HUES6 (cell line): ENCODE data around the gene LRP5.
"Not testable (repeated sequence)": the region's sequence is repeated elsewhere in the genome, so short reads cannot be mapped to it uniquely, and the experiment has no call there.

ENCODE experiments used
- H3K27ac ChIP-seq: 2 replicates; pipeline ENCODE4 v1.7.0; 2013; ENCODE audit warnings: low read depth, mild to moderate bottlenecking, low read length, inconsistent platforms
- H3K27me3 ChIP-seq: 2 replicates; pipeline ENCODE4 v1.6.1; 2013; ENCODE audit warnings: low read length; ENCODE audit not compliant: control insufficient read depth, insufficient read depth
- H3K36me3 ChIP-seq: 2 replicates; pipeline ENCODE4 v1.6.1; 2013; ENCODE audit warnings: low read length; ENCODE audit not compliant: control insufficient read depth, insufficient read depth
- H3K4me1 ChIP-seq: 2 replicates; pipeline ENCODE4 v1.6.1; 2013; ENCODE audit warnings: low read length; ENCODE audit not compliant: control insufficient read depth, insufficient read depth
- H3K4me3 ChIP-seq: 2 replicates; pipeline ENCODE4 v1.5.1; 2013; ENCODE audit warnings: low read depth, low read length
- H3K9ac ChIP-seq: one replicate; pipeline ENCODE4 v1.6.1; 2013; ENCODE audit warnings: mild to moderate bottlenecking, low read length
- H3K9me3 ChIP-seq: 2 replicates; pipeline ENCODE4 v1.6.1; 2013; ENCODE audit warnings: low read depth, low read length; ENCODE audit not compliant: control insufficient read depth, insufficient read depth

The LRP5 gene

DNA sequence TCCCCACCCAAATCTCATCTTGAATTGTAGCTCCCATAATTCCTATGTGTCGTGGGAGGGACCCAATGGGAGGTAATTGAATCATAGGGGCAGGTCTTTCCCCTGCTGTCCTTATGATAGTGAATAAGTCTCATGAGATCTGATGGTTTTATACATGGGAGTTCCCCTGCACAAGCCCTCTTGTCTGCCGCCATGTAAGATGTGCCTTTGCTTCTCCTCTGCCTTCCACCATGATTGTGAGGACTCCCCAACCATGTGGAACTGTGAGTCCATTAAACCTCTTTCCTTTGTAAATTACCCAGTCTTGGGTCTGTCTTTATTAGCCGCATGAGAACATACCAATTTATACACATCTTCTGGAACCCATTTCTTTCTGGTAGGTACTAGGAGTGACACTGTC lies 27.8 kb upstream of the LRP5 start:
- H3K4me3 ChIP-seq, H3K36me3 ChIP-seq, H3K27ac ChIP-seq, H3K9ac ChIP-seq, H3K4me1 ChIP-seq, H3K27me3 ChIP-seq: not testable (repeated sequence)
- peaks cover 18% of the 10 kb centered on the region for H3K9me3 ChIP-seq

GRCh38 chr11:68287419-68287818 lies 25.0 kb upstream of the LRP5 start:
- Histone ChIP-seq H3K9ac (no peak overlapping the region), H3K36me3 (no peaks in the 10 kb centered on the region), H3K4me1 (no peaks in the 10 kb centered on the region), H3K27ac (no peak overlapping the region), H3K4me3 (no peak overlapping the region), H3K9me3 (peaks cover 26% of the 10 kb centered on the region), H3K27me3 (no peaks in the 10 kb centered on the region)

DNA sequence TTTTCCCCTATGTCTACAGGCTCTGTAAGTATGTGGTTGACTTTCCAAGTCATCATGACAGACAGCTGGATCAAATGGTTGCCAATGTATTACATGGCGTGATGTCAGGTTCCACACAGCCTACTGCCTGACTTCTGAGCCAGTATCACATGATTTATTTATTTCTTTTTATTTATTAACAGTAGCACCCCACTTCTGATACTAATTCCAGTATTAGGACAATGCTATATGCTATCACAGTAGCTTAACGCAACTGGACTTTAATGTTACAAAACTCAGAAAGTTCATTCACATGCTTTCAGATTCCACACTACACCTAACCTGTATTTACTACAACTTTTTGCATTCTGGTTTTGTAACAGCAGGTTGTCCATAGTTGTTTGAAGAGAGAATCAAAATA lies 22.9 kb upstream of the LRP5 start:
- no peaks in the 10 kb centered on the region for H3K27me3 ChIP-seq
- H3K4me1 ChIP-seq: no peaks in the 10 kb centered on the region
- peaks cover 23% of the 10 kb centered on the region for H3K9me3 ChIP-seq
- no peak overlapping the region for H3K9ac ChIP-seq
- no peak overlapping the region for H3K4me3 ChIP-seq
- H3K27ac ChIP-seq: no peak overlapping the region
- no peaks in the 10 kb centered on the region for H3K36me3 ChIP-seq

DNA sequence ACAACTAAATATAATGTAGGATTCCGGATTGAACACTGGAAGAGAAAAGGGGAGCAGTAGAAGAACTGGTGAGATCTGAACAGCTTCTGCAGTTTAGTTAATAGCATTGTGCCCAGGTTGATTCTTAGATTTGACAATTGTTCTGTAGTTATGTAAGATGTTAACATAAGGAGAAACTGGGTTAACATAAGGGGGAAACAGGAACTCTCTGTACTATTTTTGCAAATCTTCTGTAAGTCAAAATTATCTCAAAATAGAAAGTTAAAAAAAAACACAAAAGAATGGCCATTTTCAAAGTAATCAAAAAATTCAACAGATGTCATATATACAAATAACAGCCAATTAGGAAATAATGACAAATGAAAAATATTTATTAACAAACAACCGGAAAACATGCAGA lies 18.7 kb upstream of the LRP5 start:
- Histone ChIP-seq H3K27me3 (no peaks in the 10 kb centered on the region), H3K9me3 (peaks cover 16% of the 10 kb centered on the region), H3K27ac (no peak overlapping the region), H3K4me3 (no peak overlapping the region), H3K36me3 (no peaks in the 10 kb centered on the region), H3K4me1 (no peaks in the 10 kb centered on the region; the same call in 1 of the 2 replicates), H3K9ac (no peak overlapping the region)

DNA sequence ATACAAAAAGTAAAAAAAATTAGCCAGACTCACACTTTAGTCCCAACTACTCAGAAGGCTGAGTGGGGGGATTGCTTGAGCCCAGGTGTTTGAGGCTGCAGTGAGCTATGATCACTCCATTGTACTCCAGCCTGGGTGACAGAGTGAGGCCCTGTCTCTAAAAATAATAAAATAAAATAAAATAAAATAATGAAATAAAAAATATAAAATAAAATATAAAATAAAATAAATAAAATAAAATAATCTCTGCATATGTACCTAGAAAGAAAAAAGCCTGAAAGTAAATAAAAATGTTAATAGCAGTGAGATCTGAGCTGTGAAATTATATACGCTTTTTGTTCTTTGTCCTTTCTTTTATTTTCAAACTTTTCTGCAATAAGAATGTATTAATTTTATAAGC lies 17.1 kb upstream of the LRP5 start:
- no peaks in the 10 kb centered on the region for H3K36me3 ChIP-seq
- H3K4me1 ChIP-seq: no peaks in the 10 kb centered on the region; the same call in 1 of the 2 replicates
- H3K9me3 ChIP-seq: peaks cover 5% of the 10 kb centered on the region
- no peaks in the 10 kb centered on the region for H3K27me3 ChIP-seq
- no peak overlapping the region for H3K9ac ChIP-seq
- H3K27ac ChIP-seq: no peak overlapping the region
- no peak overlapping the region for H3K4me3 ChIP-seq

DNA sequence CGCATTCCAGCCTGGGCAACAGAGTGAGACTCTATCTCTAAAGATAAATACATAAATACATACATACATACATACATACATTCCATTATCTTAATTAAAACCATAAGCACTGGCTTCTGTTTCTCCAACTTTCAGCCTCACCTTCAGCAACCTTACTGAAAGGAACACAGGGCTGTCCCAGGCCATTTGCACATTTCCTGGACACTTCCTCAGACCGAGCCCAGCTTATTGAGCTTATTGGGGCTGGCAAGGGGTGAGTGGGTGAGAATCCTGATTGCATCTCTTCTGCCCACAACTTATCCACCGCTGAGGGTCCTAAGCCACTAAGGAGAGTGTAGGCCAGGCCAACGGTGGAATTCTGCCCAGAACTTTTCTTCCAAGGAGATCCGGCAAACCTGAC lies 16.5 kb upstream of the LRP5 start:
- H3K9me3 ChIP-seq: no peaks in the 10 kb centered on the region
- H3K36me3 ChIP-seq: no peaks in the 10 kb centered on the region
- no peak overlapping the region for H3K4me3 ChIP-seq
- no peak overlapping the region for H3K9ac ChIP-seq
- no peaks in the 10 kb centered on the region; the same call in 1 of the 2 replicates for H3K4me1 ChIP-seq
- no peaks in the 10 kb centered on the region for H3K27me3 ChIP-seq
- H3K27ac ChIP-seq: no peak overlapping the region

DNA sequence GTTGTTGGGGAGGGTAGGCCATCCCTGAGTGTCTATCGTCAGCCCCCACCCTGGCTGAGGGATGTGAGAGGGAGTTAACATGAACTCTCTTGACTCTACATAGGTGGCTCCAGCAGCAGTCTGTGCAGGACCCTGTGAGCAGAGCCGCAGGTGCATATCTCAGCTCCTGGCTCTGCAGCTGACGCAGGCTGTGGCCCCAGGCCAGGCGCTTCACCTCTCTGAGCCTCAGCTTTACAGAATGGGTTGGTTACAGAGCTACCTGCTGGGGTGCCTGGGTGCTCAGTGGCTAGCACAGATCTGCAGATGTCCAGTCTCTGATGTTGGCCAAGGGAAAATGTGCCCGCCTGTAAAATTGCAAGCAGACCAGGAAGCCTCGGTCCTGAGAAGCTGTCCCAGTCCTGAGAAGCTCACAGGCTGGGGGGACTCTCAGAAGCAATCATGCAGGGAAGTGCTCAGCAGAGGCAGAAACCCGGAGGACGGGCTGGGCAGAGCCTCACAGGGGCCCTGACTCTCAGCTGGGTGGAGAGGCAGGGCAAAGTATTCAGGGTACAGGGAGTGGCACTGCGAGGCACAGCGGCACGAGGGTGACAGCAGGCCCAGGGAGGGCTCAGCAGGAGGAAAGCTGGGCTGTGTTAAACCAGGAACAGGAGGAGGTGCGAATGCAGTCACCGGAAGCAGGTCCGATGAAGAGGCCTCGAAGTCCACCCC lies 15.9 kb upstream of the LRP5 start:
- no peak overlapping the region for H3K27ac ChIP-seq
- no peaks in the 10 kb centered on the region for H3K27me3 ChIP-seq
- H3K4me1 ChIP-seq: no peaks in the 10 kb centered on the region; the same call in 1 of the 2 replicates
- no peak overlapping the region for H3K4me3 ChIP-seq
- no peaks in the 10 kb centered on the region for H3K36me3 ChIP-seq
- H3K9me3 ChIP-seq: no peaks in the 10 kb centered on the region
- no peak overlapping the region for H3K9ac ChIP-seq

GRCh38 chr11:68297052-68297378 lies 15.4 kb upstream of the LRP5 start:
- Histone ChIP-seq H3K27me3 (no peaks in the 10 kb centered on the region), H3K9ac (no peak overlapping the region), H3K36me3 (no peaks in the 10 kb centered on the region), H3K9me3 (no peaks in the 10 kb centered on the region), H3K4me3 (no peak overlapping the region), H3K4me1 (no peaks in the 10 kb centered on the region; the same call in 1 of the 2 replicates), H3K27ac (no peak overlapping the region)

GRCh38 chr11:68297494-68297811 lies 14.9 kb upstream of the LRP5 start:
- no peaks in the 10 kb centered on the region for H3K9me3 ChIP-seq
- no peaks in the 10 kb centered on the region for H3K36me3 ChIP-seq
- H3K27ac ChIP-seq: no peak overlapping the region
- no peaks in the 10 kb centered on the region; the same call in 1 of the 2 replicates for H3K4me1 ChIP-seq
- no peak overlapping the region for H3K4me3 ChIP-seq
- no peaks in the 10 kb centered on the region for H3K27me3 ChIP-seq
- H3K9ac ChIP-seq: no peak overlapping the region

- H3K27me3 ChIP-seq: no peaks in the 10 kb centered on the region
- H3K4me3 ChIP-seq: no peak overlapping the region
- no peak overlapping the region for H3K9ac ChIP-seq
- H3K9me3 ChIP-seq: peaks cover under 1% of the 10 kb centered on the region; the same call in 1 of the 2 replicates
- no peaks in the 10 kb centered on the region; the same call in 1 of the 2 replicates for H3K4me1 ChIP-seq
- no peak overlapping the region for H3K27ac ChIP-seq
- H3K36me3 ChIP-seq: no peaks in the 10 kb centered on the region
Observed at GRCh38 chr11:68297812-68298658, 14.4 kb upstream of the LRP5 start.

DNA sequence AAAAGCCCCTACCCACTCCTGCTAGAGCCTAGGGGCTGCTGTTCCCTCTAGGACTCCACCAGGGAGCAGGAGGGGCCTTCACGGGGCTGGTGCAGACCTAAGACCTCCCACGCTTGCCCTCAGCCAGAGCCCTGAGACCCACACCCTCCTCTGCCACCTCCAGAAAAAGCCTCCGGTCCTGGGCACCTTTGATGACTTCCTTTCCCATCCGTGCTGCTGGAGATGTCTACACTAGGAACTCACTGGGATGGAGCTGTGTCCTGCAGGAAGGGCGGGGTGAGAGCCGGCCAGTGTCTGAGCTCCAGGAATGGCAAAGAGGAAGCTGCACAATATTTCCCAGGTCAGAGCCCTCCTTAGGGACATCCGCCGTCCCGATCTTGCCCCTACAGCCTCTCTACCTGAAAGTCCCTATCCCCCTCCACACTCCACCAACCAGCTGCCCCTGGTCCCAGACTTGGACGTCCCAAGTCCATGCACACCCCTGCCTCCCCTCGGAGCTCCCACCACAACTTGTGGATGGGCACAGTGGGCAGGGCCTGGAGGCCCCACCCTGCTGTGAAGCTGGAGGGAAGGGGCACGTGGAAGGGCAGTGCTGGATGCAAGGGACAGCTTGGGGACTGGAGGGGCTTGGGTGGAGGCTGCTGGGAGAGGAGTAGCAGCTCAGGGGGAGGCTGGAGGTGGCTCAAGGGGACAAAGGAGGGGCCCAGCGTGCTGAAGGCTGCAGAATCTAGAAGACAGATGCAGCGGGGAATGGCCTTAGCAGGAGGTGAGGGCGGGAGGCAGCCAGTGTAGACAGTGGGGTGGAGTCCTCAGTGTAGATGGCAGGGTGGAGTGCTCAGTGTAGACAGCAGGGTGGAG lies 13.5 kb upstream of the LRP5 start:
- Histone ChIP-seq H3K4me3 (no peak overlapping the region), H3K27me3 (no peaks in the 10 kb centered on the region), H3K36me3 (no peaks in the 10 kb centered on the region), H3K4me1 (no peaks in the 10 kb centered on the region; the same call in 1 of the 2 replicates), H3K9me3 (peaks cover 9% of the 10 kb centered on the region), H3K9ac (no peak overlapping the region), H3K27ac (no peak overlapping the region)
